GM12872 (cell line): ENCODE results near the gene ANKRD44.

ENCODE experiments used
- CTCF ChIP-seq: IDR thresholded peaks from 3 replicates; pipeline ENCODE4 v1.5.1; 2011; ENCODE audit warnings: low read depth, mild to moderate bottlenecking, low read length, moderate library complexity; ENCODE audit not compliant: insufficient read depth

ANKRD44 gene

GRCh38 chr2:197310271-197310985 is at the start of gene ANKRD44:
Gene ANKRD44 (minus strand): TSS chr2:197310780. CDS start chr2:197310604, 176 bp downstream.
- TF ChIP-seq CTCF, result peak; percentile 41; the same call in 1 of the 3 replicates

GRCh38 chr2:197359859-197360258 is 49.3 kb upstream of the ANKRD44 start:
- peak; percentile 59 for TF ChIP-seq CTCF

DNA sequence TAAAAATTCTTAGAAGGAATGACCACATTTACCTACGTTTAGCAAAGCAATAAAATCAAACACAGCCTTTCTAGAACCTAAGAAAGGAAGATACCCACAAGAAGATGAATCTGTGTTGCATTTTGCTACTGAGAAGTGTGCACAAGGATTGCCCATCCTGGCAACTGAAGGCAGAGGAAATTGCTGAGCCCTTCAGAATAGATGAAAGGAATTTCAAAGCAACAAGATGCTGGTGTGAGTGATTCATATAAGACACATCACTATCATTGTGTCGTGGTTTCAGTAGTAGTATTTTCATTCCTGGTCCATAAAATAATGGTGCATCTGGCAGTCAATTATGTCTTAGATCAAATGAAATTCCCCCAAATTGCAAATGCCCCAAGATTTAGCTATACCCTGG is 48.4 kb upstream of the ANKRD44 start:
- no peak for TF ChIP-seq CTCF

GRCh38 chr2:197357986-197358385 is 47.4 kb upstream of the ANKRD44 start:
- no peak for TF ChIP-seq CTCF

DNA sequence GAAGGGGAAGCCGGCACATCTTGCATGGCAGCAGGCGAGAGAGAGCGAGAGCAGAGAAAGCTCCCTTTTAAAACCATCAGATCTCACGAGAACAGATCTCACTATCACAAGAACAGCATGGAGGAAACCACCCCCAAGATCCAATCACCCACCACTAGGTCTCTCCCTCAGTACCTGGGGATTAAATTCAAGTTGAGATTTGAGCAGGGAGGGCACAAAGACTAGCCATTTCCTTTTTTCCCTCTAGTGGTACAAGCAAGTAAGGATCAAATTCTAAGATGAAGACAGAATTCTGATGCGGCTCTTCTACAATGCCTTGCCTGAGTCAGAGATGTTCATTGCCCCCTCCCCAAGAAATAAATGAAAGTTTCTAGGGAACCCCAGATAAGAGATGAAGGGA is 45.6 kb upstream of the ANKRD44 start:
- TF ChIP-seq CTCF, result peak; percentile 36; the same call in 2 of the 3 replicates

GRCh38 chr2:197354169-197354558 is 43.6 kb upstream of the ANKRD44 start:
- TF ChIP-seq CTCF, result no peak

DNA sequence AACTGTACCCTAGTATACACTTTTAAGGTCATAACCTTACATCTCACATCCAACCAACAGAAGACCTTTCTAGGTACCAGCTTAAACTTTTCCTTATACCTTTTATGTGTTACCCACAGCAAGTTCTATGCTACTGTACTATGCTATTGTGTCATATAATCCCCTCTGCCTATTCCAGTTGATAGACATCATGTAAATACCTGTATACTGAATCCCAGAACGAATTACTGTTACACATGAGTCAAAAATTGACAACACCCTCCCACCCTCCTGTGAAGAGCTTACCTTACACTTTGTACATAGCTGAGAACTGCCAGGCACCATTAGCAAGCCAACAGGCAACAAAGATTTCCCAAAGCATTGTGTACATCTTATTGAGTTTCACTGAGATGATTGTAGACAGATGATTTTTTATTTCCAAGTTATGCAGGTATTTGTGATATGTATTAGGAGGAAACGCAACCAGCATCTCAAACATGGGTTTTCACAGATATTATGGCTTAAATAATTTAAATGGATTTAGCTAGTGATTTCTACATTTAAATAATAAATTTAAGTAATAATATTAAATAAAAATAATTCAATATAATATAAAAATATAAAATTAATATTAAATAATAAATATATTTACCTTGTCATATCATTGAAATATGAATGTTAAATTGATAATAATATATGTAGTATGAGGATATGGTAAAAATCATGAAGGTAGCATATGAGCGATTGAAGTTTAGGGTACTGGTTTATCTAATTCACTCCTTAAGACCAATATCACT is 43.0 kb upstream of the ANKRD44 start:
- TF ChIP-seq CTCF, result no peak
